ENCODE data around the gene HAVCR2. TPM values are rescaled to one million over a fixed set of nuclear protein-coding genes. Genes with fewer than 3 reads are reported as not detected.
A peak's percentile ranks its signal among the peaks of the same experiment; 100 is the strongest.

HAVCR2 gene
- total and polyA plus RNA-seq, 2 of the 13 experiments (the other 11 are each of a cell fraction or from before 2014, with no cell fraction given): 0.07 to 0.16 TPM

- TF ChIP-seq ZNF407 (CRISPR knock-in tag; IDR thresholded peaks at IDR 0.05; ENCODE audit: not compliant biosample characterization): peak; percentile 84
- TF ChIP-seq POLR2AphosphoS2 (IDR thresholded peaks at IDR 0.05; ENCODE audit: low read depth, low read length): no peak
- no peak for TF ChIP-seq KLF13 (CRISPR knock-in tag; IDR thresholded peaks at IDR 0.05)
- TF ChIP-seq ZNF24 (IDR thresholded peaks at IDR 0.05): no peak
- TF ChIP-seq BORCS8-MEF2B (CRISPR knock-in tag; IDR thresholded peaks at IDR 0.05): peak; percentile 77; the same call in 1 of the 2 replicates
- TF ChIP-seq GABPA (IDR thresholded peaks at IDR 0.05; ENCODE audit: low read depth, low read length): peak; percentile 82
- TF ChIP-seq GABPA (CRISPR knock-in tag; IDR thresholded peaks at IDR 0.05; ENCODE audit: low read depth): peak; percentile 95
- no peak for TF ChIP-seq ZNF878 (CRISPR knock-in tag; IDR thresholded peaks at IDR 0.05)
- no peak for TF ChIP-seq RFXAP (CRISPR knock-in tag; IDR thresholded peaks at IDR 0.05; ENCODE audit: borderline replicate concordance)
- no peak for TF ChIP-seq PAX8 (CRISPR knock-in tag; IDR thresholded peaks at IDR 0.05; ENCODE audit: borderline replicate concordance)
- no peak for TF ChIP-seq TEAD2 (CRISPR knock-in tag; IDR thresholded peaks at IDR 0.05)
- peak; percentile 54 for TF ChIP-seq CREB1 (IDR thresholded peaks at IDR 0.05)
- TF ChIP-seq CREB1 (CRISPR knock-in tag; IDR thresholded peaks at IDR 0.05): peak; percentile 87
- TF ChIP-seq FOXM1 (CRISPR knock-in tag; IDR thresholded peaks at IDR 0.05): no peak
- TF ChIP-seq TIGD3 (CRISPR knock-in tag; IDR thresholded peaks at IDR 0.05; ENCODE audit: borderline replicate concordance): no peak
- TF ChIP-seq ZBTB49 (CRISPR knock-in tag; IDR thresholded peaks at IDR 0.05; ENCODE audit: borderline replicate concordance): no peak
- TF ChIP-seq ZNF607 (CRISPR knock-in tag; IDR thresholded peaks at IDR 0.05; ENCODE audit: borderline replicate concordance): peak; percentile 73; the same call in 1 of the 2 replicates
- TF ChIP-seq IRF2 (CRISPR knock-in tag; IDR thresholded peaks at IDR 0.05): 0 out of 2 replicates have a peak, but pooled peaks have one; percentile 35
These were observed 33.7 kb upstream of the HAVCR2 start, which contains the start of gene MED7 (continued) for GRCh38 chr5:157142317-157143126.

Data from HepG2 (cell line).